Measurements from ENCODE around the gene DLL4.

Gene DLL4

GRCh38 chr15:40941528-40942336 is 12.6 kb downstream of the DLL4 start:
- H3K4me1 ChIP-seq (ENCODE audit: control insufficient read depth in 2 of 2, insufficient read depth in 2 of 2, low read length in 2 of 2) = peaks cover 17 to 21% of the 10 kb centered on the region in 2 donors
- H3K9ac ChIP-seq (ENCODE audit: low read depth in 1 of 2, low read length in 2 of 2) = peak overlapping the region; percentile 65 to 71
- peak overlapping the region; percentile 71 to 78 for H3K27ac ChIP-seq (ENCODE audit: low read depth in 2 of 2, low read length in 2 of 2)
- peak overlapping the region; percentile 62 to 76 for H3K4me3 ChIP-seq (ENCODE audit: low read length in 2 of 2)
- H3K9me3 ChIP-seq (ENCODE audit: control insufficient read depth in 2 of 2, low read length in 2 of 2) = no peaks in the 10 kb centered on the region
- no peaks in the 10 kb centered on the region for H3K27me3 ChIP-seq (ENCODE audit: control insufficient read depth in 2 of 2, insufficient read depth in 2 of 2, low read length in 2 of 2)
- peaks cover 0 to under 1% of the 10 kb centered on the region in 2 donors for H3K36me3 ChIP-seq (ENCODE audit: control insufficient read depth in 2 of 2, insufficient read depth in 2 of 2, low read length in 2 of 2)

GRCh38 chr15:40942337-40942854 is 13.3 kb downstream of the DLL4 start:
- H3K27ac ChIP-seq (ENCODE audit: low read depth in 2 of 2, low read length in 2 of 2) = peak overlapping the region; percentile 70 to 71
- peaks cover 17 to 21% of the 10 kb centered on the region in 2 donors for H3K4me1 ChIP-seq (ENCODE audit: control insufficient read depth in 2 of 2, insufficient read depth in 2 of 2, low read length in 2 of 2)
- no peaks in the 10 kb centered on the region for H3K36me3 ChIP-seq (ENCODE audit: control insufficient read depth in 2 of 2, insufficient read depth in 2 of 2, low read length in 2 of 2)
- peak overlapping the region; percentile 63 to 71 for H3K9ac ChIP-seq (ENCODE audit: low read depth in 1 of 2, low read length in 2 of 2)
- peak overlapping the region; percentile 62 to 76 for H3K4me3 ChIP-seq (ENCODE audit: low read length in 2 of 2)
- no peaks in the 10 kb centered on the region for H3K27me3 ChIP-seq (ENCODE audit: control insufficient read depth in 2 of 2, insufficient read depth in 2 of 2, low read length in 2 of 2)
- no peaks in the 10 kb centered on the region for H3K9me3 ChIP-seq (ENCODE audit: control insufficient read depth in 2 of 2, low read length in 2 of 2)

- no peak overlapping the region for H3K27ac ChIP-seq (ENCODE audit: low read depth in 2 of 2, low read length in 2 of 2)
- no peak overlapping the region for H3K9ac ChIP-seq (ENCODE audit: low read depth in 1 of 2, low read length in 2 of 2)
- no peaks in the 10 kb centered on the region for H3K27me3 ChIP-seq (ENCODE audit: control insufficient read depth in 2 of 2, insufficient read depth in 2 of 2, low read length in 2 of 2)
- H3K9me3 ChIP-seq (ENCODE audit: control insufficient read depth in 2 of 2, low read length in 2 of 2) = no peaks in the 10 kb centered on the region
- no peaks in the 10 kb centered on the region for H3K36me3 ChIP-seq (ENCODE audit: control insufficient read depth in 2 of 2, insufficient read depth in 2 of 2, low read length in 2 of 2)
- H3K4me1 ChIP-seq (ENCODE audit: control insufficient read depth in 2 of 2, insufficient read depth in 2 of 2, low read length in 2 of 2) = peaks cover 17 to 21% of the 10 kb centered on the region in 2 donors
- H3K4me3 ChIP-seq (ENCODE audit: low read length in 2 of 2) = peak overlapping the region; percentile 62 to 76
Observed at GRCh38 chr15:40942878-40943277, 13.7 kb downstream of the DLL4 start.

GRCh38 chr15:40943764-40944365 is 14.7 kb downstream of the DLL4 start:
- peaks cover 17 to 21% of the 10 kb centered on the region in 2 donors for H3K4me1 ChIP-seq (ENCODE audit: control insufficient read depth in 2 of 2, insufficient read depth in 2 of 2, low read length in 2 of 2)
- no peak overlapping the region for H3K27ac ChIP-seq (ENCODE audit: low read depth in 2 of 2, low read length in 2 of 2)
- H3K4me3 ChIP-seq (ENCODE audit: low read length in 2 of 2) = no peak overlapping the region
- no peak overlapping the region for H3K9ac ChIP-seq (ENCODE audit: low read depth in 1 of 2, low read length in 2 of 2)
- H3K36me3 ChIP-seq (ENCODE audit: control insufficient read depth in 2 of 2, insufficient read depth in 2 of 2, low read length in 2 of 2) = no peaks in the 10 kb centered on the region
- H3K27me3 ChIP-seq (ENCODE audit: control insufficient read depth in 2 of 2, insufficient read depth in 2 of 2, low read length in 2 of 2) = no peaks in the 10 kb centered on the region
- H3K9me3 ChIP-seq (ENCODE audit: control insufficient read depth in 2 of 2, low read length in 2 of 2) = no peaks in the 10 kb centered on the region

GRCh38 chr15:40944510-40945296 is 15.6 kb downstream of the DLL4 start:
- Histone ChIP-seq H3K9ac (ENCODE audit: low read depth in 1 of 2, low read length in 2 of 2) (no peak overlapping the region), H3K4me1 (ENCODE audit: control insufficient read depth in 2 of 2, insufficient read depth in 2 of 2, low read length in 2 of 2) (peaks cover 22 to 27% of the 10 kb centered on the region in 2 donors), H3K36me3 (ENCODE audit: control insufficient read depth in 2 of 2, insufficient read depth in 2 of 2, low read length in 2 of 2) (no peaks in the 10 kb centered on the region), H3K27ac (ENCODE audit: low read depth in 2 of 2, low read length in 2 of 2) (no peak overlapping the region), H3K27me3 (ENCODE audit: control insufficient read depth in 2 of 2, insufficient read depth in 2 of 2, low read length in 2 of 2) (no peaks in the 10 kb centered on the region), H3K4me3 (ENCODE audit: low read length in 2 of 2) (no peak overlapping the region), H3K9me3 (ENCODE audit: control insufficient read depth in 2 of 2, low read length in 2 of 2) (no peaks in the 10 kb centered on the region)

- Histone ChIP-seq H3K9ac (ENCODE audit: low read depth in 1 of 2, low read length in 2 of 2) (no peak overlapping the region), H3K4me1 (ENCODE audit: control insufficient read depth in 2 of 2, insufficient read depth in 2 of 2, low read length in 2 of 2) (peaks cover 15 to 17% of the 10 kb centered on the region in 2 donors), H3K4me3 (ENCODE audit: low read length in 2 of 2) (no peak overlapping the region)
Observed at GRCh38 chr15:40948706-40949473, 19.8 kb downstream of the DLL4 start.

GRCh38 chr15:40949756-40950207 is 20.6 kb downstream of the DLL4 start:
- peak overlapping the region; percentile 73 to 78 for H3K27ac ChIP-seq (ENCODE audit: low read depth in 2 of 2, low read length in 2 of 2)
- peaks cover 15 to 17% of the 10 kb centered on the region in 2 donors for H3K4me1 ChIP-seq (ENCODE audit: control insufficient read depth in 2 of 2, insufficient read depth in 2 of 2, low read length in 2 of 2)
- no peak overlapping the region for H3K4me3 ChIP-seq (ENCODE audit: low read length in 2 of 2)
- no peaks in the 10 kb centered on the region for H3K9me3 ChIP-seq (ENCODE audit: control insufficient read depth in 2 of 2, low read length in 2 of 2)
- no peak overlapping the region for H3K9ac ChIP-seq (ENCODE audit: low read depth in 1 of 2, low read length in 2 of 2)
- H3K36me3 ChIP-seq (ENCODE audit: control insufficient read depth in 2 of 2, insufficient read depth in 2 of 2, low read length in 2 of 2) = no peaks in the 10 kb centered on the region
- H3K27me3 ChIP-seq (ENCODE audit: control insufficient read depth in 2 of 2, insufficient read depth in 2 of 2, low read length in 2 of 2) = no peaks in the 10 kb centered on the region

More at GRCh38 chr15:40948706-40949473, 19.8 kb downstream of the DLL4 start:
- Histone ChIP-seq H3K36me3 (ENCODE audit: control insufficient read depth in 2 of 2, insufficient read depth in 2 of 2, low read length in 2 of 2) (no peaks in the 10 kb centered on the region), H3K27me3 (ENCODE audit: control insufficient read depth in 2 of 2, insufficient read depth in 2 of 2, low read length in 2 of 2) (no peaks in the 10 kb centered on the region), H3K27ac (ENCODE audit: low read depth in 2 of 2, low read length in 2 of 2) (peak overlapping the region; percentile 73 to 78), H3K9me3 (ENCODE audit: control insufficient read depth in 2 of 2, low read length in 2 of 2) (no peaks in the 10 kb centered on the region)

GRCh38 chr15:40951764-40952163 is 22.6 kb downstream of the DLL4 start:
- H3K9me3 ChIP-seq (ENCODE audit: control insufficient read depth in 2 of 2, low read length in 2 of 2) = no peaks in the 10 kb centered on the region
- no peak overlapping the region for H3K4me3 ChIP-seq (ENCODE audit: low read length in 2 of 2)
- H3K27me3 ChIP-seq (ENCODE audit: control insufficient read depth in 2 of 2, insufficient read depth in 2 of 2, low read length in 2 of 2) = no peaks in the 10 kb centered on the region
- H3K4me1 ChIP-seq (ENCODE audit: control insufficient read depth in 2 of 2, insufficient read depth in 2 of 2, low read length in 2 of 2) = peaks cover 15 to 17% of the 10 kb centered on the region in 2 donors
- H3K9ac ChIP-seq (ENCODE audit: low read depth in 1 of 2, low read length in 2 of 2) = no peak overlapping the region
- H3K36me3 ChIP-seq (ENCODE audit: control insufficient read depth in 2 of 2, insufficient read depth in 2 of 2, low read length in 2 of 2) = no peaks in the 10 kb centered on the region
- no peak overlapping the region for H3K27ac ChIP-seq (ENCODE audit: low read depth in 2 of 2, low read length in 2 of 2)

GRCh38 chr15:40952301-40952900 is 23.3 kb downstream of the DLL4 start:
- Histone ChIP-seq H3K9me3 (ENCODE audit: control insufficient read depth in 2 of 2, low read length in 2 of 2) (no peaks in the 10 kb centered on the region), H3K27ac (ENCODE audit: low read depth in 2 of 2, low read length in 2 of 2) (peak overlapping the region; percentile 83 to 89), H3K9ac (ENCODE audit: low read depth in 1 of 2, low read length in 2 of 2) (peak overlapping the region; percentile 72 to 79), H3K4me1 (ENCODE audit: control insufficient read depth in 2 of 2, insufficient read depth in 2 of 2, low read length in 2 of 2) (peaks cover 15 to 18% of the 10 kb centered on the region in 2 donors), H3K27me3 (ENCODE audit: control insufficient read depth in 2 of 2, insufficient read depth in 2 of 2, low read length in 2 of 2) (no peaks in the 10 kb centered on the region), H3K4me3 (ENCODE audit: low read length in 2 of 2) (peak overlapping the region; percentile 79 to 84), H3K36me3 (ENCODE audit: control insufficient read depth in 2 of 2, insufficient read depth in 2 of 2, low read length in 2 of 2) (no peaks in the 10 kb centered on the region)

Measured in mucosa of rectum (tissue), 2 donors.